Measurements from ENCODE around the gene IFI6.

DNA sequence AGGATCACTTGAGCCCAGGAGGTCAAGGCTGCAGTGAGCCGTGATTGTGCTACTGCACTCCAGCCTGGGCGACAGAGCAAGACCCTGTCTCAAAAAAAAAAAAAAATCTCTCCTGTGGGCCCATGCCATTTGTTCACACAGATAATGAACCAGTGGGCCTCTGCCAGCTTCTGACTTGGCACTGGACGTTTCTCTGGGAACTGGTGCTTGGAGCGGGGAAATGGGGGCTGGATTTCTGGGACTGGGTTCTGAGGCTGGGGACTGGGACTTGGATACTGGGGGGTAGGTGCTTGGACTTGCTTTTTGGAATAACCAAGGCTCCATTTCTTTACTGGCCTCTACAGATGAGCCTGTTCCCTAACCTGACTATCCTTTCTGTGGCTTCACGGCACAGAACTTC lies 9.7 kb downstream of the IFI6 start:
- TF ChIP-seq TAF1 (IDR thresholded peaks at IDR 0.05; ENCODE audit: low read depth), result no peak
- no peak for TF ChIP-seq CEBPB (IDR thresholded peaks at IDR 0.05)
- TF ChIP-seq EP300 (IDR thresholded peaks at IDR 0.05; ENCODE audit: borderline replicate concordance), result no peak
- no peak for TF ChIP-seq CREB1 (IDR thresholded peaks at IDR 0.05; ENCODE audit: low read depth)
